Subcutaneous abdominal adipose tissue (tissue), 5 donors: ENCODE results near the gene UBE2E2.

Source experiments
- H3K27ac ChIP-seq: one replicate; pipeline ENCODE4 v1.7.0; 2013; ENCODE audit warnings: low read depth, mild to moderate bottlenecking, inconsistent platforms, low read length, moderate library complexity
- H3K27me3 ChIP-seq, 5 donors: one replicate each; pipeline ENCODE4 v1.7.0; 2013; ENCODE audit warnings: low read length in 5 of 5, inconsistent platforms in 1 of 5; ENCODE audit not compliant: control insufficient read depth in 5 of 5, insufficient read depth in 4 of 5
- H3K36me3 ChIP-seq, 5 donors: one replicate each; pipeline ENCODE4 v1.7.0; 2013; ENCODE audit warnings: low read length in 5 of 5; ENCODE audit not compliant: control insufficient read depth in 5 of 5, insufficient read depth in 5 of 5
- H3K4me1 ChIP-seq, 5 donors: one replicate each; pipeline ENCODE4 v1.7.0; 2013; ENCODE audit warnings: low read length in 5 of 5, mild to moderate bottlenecking in 3 of 5, moderate library complexity in 1 of 5; ENCODE audit not compliant: control insufficient read depth in 5 of 5, insufficient read depth in 5 of 5
- H3K4me3 ChIP-seq, 5 donors: one replicate each; pipeline ENCODE4 v1.7.0; 2013; ENCODE audit warnings: low read length in 5 of 5, low read depth in 1 of 5
- H3K9ac ChIP-seq, 5 donors: one replicate each; pipeline ENCODE4 v1.7.0; 2013; ENCODE audit warnings: low read length in 5 of 5, mild to moderate bottlenecking in 4 of 5, moderate library complexity in 3 of 5
- H3K9me3 ChIP-seq, 5 donors: one replicate each; pipeline ENCODE4 v1.7.0; 2013; ENCODE audit warnings: low read length in 5 of 5; ENCODE audit not compliant: control insufficient read depth in 5 of 5
- donor health status: healthy.
- donor health status: healthy.
- donor health status: healthy.
- donor health status: healthy.
- donor health status: healthy.

The UBE2E2 gene

GRCh38 chr3:23209747-23210487, 6.8 kb downstream of the UBE2E2 start:
- H3K4me3 ChIP-seq, result no peak overlapping the region
- H3K4me1 ChIP-seq, result peaks cover 0 to 8% (median 2%) of the 10 kb centered on the region in 5 donors
- H3K27ac ChIP-seq, result no peak overlapping the region
- no peaks in the 10 kb centered on the region for H3K27me3 ChIP-seq
- no peak overlapping the region for H3K9ac ChIP-seq
- H3K9me3 ChIP-seq, result no peaks in the 10 kb centered on the region
- H3K36me3 ChIP-seq, result peaks cover 0 to 4% (median 0%) of the 10 kb centered on the region in 5 donors

- Histone ChIP-seq H3K27me3 (no peaks in the 10 kb centered on the region), H3K4me3 (no peak overlapping the region), H3K36me3 (peaks cover 0 to 4% (median 0%) of the 10 kb centered on the region in 5 donors), H3K4me1 (peaks cover 0 to 5% (median 0%) of the 10 kb centered on the region in 5 donors), H3K9me3 (no peaks in the 10 kb centered on the region), H3K27ac (no peak overlapping the region), H3K9ac (no peak overlapping the region)
Measured at GRCh38 chr3:23213813-23214212, 10.7 kb downstream of the UBE2E2 start.

- Histone ChIP-seq H3K9me3 (no peaks in the 10 kb centered on the region), H3K4me1 (peaks cover 0 to 8% (median 0%) of the 10 kb centered on the region in 5 donors), H3K27me3 (no peaks in the 10 kb centered on the region), H3K36me3 (no peaks in the 10 kb centered on the region), H3K27ac (no peak overlapping the region), H3K4me3 (no peak overlapping the region), H3K9ac (no peak overlapping the region)
Measured at GRCh38 chr3:23217872-23218554, 14.9 kb downstream of the UBE2E2 start.

- no peak overlapping the region for H3K9ac ChIP-seq
- no peak overlapping the region for H3K27ac ChIP-seq
- peaks cover 0 to 5% (median under 1%) of the 10 kb centered on the region in 5 donors for H3K9me3 ChIP-seq
- no peak overlapping the region for H3K4me3 ChIP-seq
- no peaks in the 10 kb centered on the region for H3K27me3 ChIP-seq
- H3K36me3 ChIP-seq, result no peaks in the 10 kb centered on the region
- peaks cover 0 to 8% (median 0%) of the 10 kb centered on the region in 5 donors for H3K4me1 ChIP-seq
Measured at GRCh38 chr3:23219117-23219516, 16.0 kb downstream of the UBE2E2 start.

GRCh38 chr3:23219552-23219951, 16.4 kb downstream of the UBE2E2 start:
- Histone ChIP-seq H3K4me3 (no peak overlapping the region), H3K9me3 (peaks cover 0 to 5% (median 3%) of the 10 kb centered on the region in 5 donors), H3K36me3 (no peaks in the 10 kb centered on the region), H3K27me3 (no peaks in the 10 kb centered on the region), H3K9ac (no peak overlapping the region), H3K27ac (no peak overlapping the region), H3K4me1 (peaks cover 0 to 8% (median 0%) of the 10 kb centered on the region in 5 donors)

- H3K9ac ChIP-seq, result no peak overlapping the region
- H3K36me3 ChIP-seq, result no peaks in the 10 kb centered on the region
- no peaks in the 10 kb centered on the region for H3K27me3 ChIP-seq
- H3K9me3 ChIP-seq, result peaks cover 0 to 8% (median 3%) of the 10 kb centered on the region in 5 donors
- H3K4me1 ChIP-seq, result peaks cover 0 to 8% (median 0%) of the 10 kb centered on the region in 5 donors
- no peak overlapping the region for H3K27ac ChIP-seq
- peak overlapping the region in 3 of 5 donors; percentile 22 to 54 (median 36) for H3K4me3 ChIP-seq
Measured at GRCh38 chr3:23221136-23221535, 18.0 kb downstream of the UBE2E2 start.

- Histone ChIP-seq H3K4me3 (no peak overlapping the region), H3K27ac (no peak overlapping the region), H3K9ac (no peak overlapping the region), H3K36me3 (no peaks in the 10 kb centered on the region), H3K9me3 (no peaks in the 10 kb centered on the region), H3K27me3 (no peaks in the 10 kb centered on the region), H3K4me1 (peaks cover 0 to 18% (median 5%) of the 10 kb centered on the region in 5 donors)
Measured at GRCh38 chr3:23232016-23232415, 28.9 kb downstream of the UBE2E2 start.

- no peaks in the 10 kb centered on the region for H3K36me3 ChIP-seq
Measured at GRCh38 chr3:23232854-23233253, 29.7 kb downstream of the UBE2E2 start.

GRCh38 chr3:23235264-23235663, 32.1 kb downstream of the UBE2E2 start:
- Histone ChIP-seq H3K9me3 (no peaks in the 10 kb centered on the region), H3K4me3 (no peak overlapping the region), H3K4me1 (peaks cover 0 to 31% (median 18%) of the 10 kb centered on the region in 5 donors), H3K27me3 (no peaks in the 10 kb centered on the region), H3K27ac (no peak overlapping the region), H3K36me3 (no peaks in the 10 kb centered on the region), H3K9ac (no peak overlapping the region)

More at GRCh38 chr3:23232854-23233253, 29.7 kb downstream of the UBE2E2 start:
- no peaks in the 10 kb centered on the region for H3K9me3 ChIP-seq
- no peaks in the 10 kb centered on the region for H3K27me3 ChIP-seq
- H3K4me3 ChIP-seq, result no peak overlapping the region
- H3K27ac ChIP-seq, result no peak overlapping the region
- H3K9ac ChIP-seq, result no peak overlapping the region
- H3K4me1 ChIP-seq, result peaks cover 0 to 18% (median 5%) of the 10 kb centered on the region in 5 donors

GRCh38 chr3:23236890-23237289, 33.8 kb downstream of the UBE2E2 start:
- no peak overlapping the region for H3K27ac ChIP-seq
- H3K36me3 ChIP-seq, result no peaks in the 10 kb centered on the region
- H3K27me3 ChIP-seq, result no peaks in the 10 kb centered on the region
- H3K4me1 ChIP-seq, result peaks cover 0 to 32% (median 17%) of the 10 kb centered on the region in 5 donors
- no peaks in the 10 kb centered on the region for H3K9me3 ChIP-seq
- no peak overlapping the region for H3K4me3 ChIP-seq
- no peak overlapping the region for H3K9ac ChIP-seq
